Astrocyte of the spinal cord (primary cell): Measurements from ENCODE around the gene RGS3.

ENCODE experiments used
- DNase-seq: peaks from one replicate; pipeline ENCODE4 v3.0.0; 2011; ENCODE audit warnings: low read depth, low spot score
- H3K4me3 ChIP-seq: 2 replicates; pipeline ENCODE4 v1.5.1; 2011; ENCODE audit warnings: low read depth, mild to moderate bottlenecking, low read length, moderate library complexity
- CTCF ChIP-seq: IDR thresholded peaks from 2 replicates; pipeline ENCODE4 v1.5.1; 2012; ENCODE audit warnings: low read depth, mild to moderate bottlenecking, low read length, inconsistent platforms
- in situ Hi-C: cut with HindIII; loops from 2 replicates; pipeline ENCODE4 v1.10.0; 2017; ENCODE audit warnings: low sequenced_read_pairs

RGS3 gene

DNA sequence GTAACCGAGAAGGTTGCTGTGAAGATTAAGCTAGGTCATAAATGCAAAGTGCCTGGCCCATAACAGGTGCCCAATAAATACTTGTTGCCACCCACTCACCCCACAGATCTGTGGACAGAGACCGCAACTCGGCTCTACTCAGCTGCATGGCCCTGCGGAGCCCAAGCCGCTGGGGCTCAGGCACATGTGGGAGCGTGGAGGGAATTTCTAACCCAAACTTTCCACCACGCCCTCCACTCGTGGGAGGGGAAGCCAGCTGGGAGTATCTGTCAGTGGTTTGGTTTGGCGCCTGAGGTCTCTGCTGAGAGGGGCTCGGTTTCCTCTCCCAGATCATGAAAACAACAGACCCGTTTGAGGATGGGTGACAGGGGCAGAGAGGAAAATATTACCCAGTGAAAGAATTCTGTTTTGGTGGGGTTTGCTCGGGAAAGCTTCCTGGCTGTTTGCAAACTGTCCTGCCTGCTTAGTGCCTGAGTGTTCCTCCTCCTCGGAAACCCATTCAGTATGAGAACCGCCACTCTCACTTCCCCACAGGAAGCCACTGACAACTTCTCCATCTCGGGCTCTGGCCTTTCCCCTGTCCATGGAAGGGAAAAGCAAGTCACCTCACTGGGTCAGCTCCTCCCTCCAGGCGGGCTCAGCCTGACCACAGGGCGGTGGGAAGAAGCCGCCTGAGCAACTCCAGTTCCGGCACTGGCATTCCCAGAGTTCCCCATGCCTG, 60.1 kb downstream of the RGS3 start:
- no peak overlapping the region for H3K4me3 ChIP-seq
- TF ChIP-seq CTCF = no peak
- in situ Hi-C loops = no loop called here
- DNase-seq = no peak

DNA sequence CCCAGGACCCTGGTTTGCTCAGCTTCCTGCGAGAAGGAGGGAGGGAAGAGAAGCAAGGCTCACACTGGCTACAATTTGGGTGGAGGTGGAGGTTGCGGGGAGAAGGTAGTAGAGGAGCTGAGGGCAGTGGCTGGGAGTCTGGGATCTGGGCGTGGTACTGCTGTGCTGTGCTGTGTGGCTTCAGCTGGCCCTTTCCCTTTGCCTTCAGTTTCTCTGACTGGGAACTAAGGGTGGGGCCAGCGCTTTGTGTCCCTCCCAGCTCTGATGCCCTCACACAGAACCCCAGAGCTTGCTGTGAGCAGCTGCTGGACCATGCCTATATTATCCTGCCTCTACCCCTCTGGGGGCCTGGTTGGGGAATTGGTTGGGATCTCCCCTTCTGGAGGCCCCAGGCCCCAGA, 60.9 kb downstream of the RGS3 start:
- TF ChIP-seq CTCF = no peak
- no peak for DNase-seq
- in situ Hi-C loops = no loop called here
- no peak overlapping the region for H3K4me3 ChIP-seq

DNA sequence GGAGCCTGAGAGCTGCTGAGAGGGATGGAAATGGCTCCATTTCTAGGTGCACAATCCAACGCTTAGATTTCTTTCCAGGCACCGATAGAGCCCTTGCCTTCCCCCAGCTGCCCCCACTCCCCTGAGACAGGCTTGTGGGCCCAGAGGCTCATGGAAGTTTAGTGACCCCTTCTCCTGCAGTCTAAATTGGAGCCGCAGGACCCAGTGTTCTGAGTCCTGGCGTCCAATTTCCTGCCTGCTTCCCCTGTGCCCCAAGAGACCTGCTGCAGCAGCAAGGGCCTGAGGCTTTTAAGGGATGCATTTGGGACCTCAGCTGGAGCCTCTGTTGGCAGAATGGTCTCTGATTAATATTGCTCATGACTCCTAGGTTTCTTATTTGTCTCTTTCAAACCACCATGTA, 61.7 kb downstream of the RGS3 start:
- no peak overlapping the region for H3K4me3 ChIP-seq
- in situ Hi-C loops = no loop called here
- TF ChIP-seq CTCF = no peak
- no peak for DNase-seq

GRCh38 chr9:113525831-113526230, 62.3 kb downstream of the RGS3 start:
- H3K4me3 ChIP-seq = no peak overlapping the region
- no peak for TF ChIP-seq CTCF
- in situ Hi-C loops = no loop called here
- no peak for DNase-seq

- H3K4me3 ChIP-seq = no peak overlapping the region
- TF ChIP-seq CTCF = no peak
- DNase-seq = no peak
- in situ Hi-C loops = no loop called here
These were observed 62.8 kb downstream of the RGS3 start for GRCh38 chr9:113526231-113526746.

DNA sequence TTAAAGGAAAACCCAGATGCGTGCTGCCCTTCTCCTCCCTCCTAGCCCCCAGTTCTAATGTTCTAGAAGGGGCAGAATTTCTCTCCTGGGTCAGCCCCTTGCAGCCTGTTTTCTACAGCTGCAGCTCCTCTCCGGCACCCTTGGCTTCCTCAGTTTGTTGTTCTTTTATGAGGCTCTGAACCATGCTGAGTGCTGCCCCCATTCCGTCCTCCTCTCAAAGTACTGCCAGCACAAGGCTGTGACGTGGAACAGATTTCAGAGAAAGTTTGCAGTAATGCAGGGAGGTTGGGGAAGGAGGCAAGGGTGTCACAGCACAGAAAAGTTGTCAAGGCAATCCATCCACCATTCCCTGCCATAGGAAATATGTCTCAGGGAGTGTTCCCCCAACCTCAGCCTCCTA, 63.3 kb downstream of the RGS3 start:
- TF ChIP-seq CTCF = no peak
- no peak overlapping the region for H3K4me3 ChIP-seq
- no peak for DNase-seq
- in situ Hi-C loops = no loop called here

- no peak overlapping the region for H3K4me3 ChIP-seq
- DNase-seq = no peak
- TF ChIP-seq CTCF = no peak
- in situ Hi-C loops = no loop called here
These were observed 64.6 kb downstream of the RGS3 start for GRCh38 chr9:113528088-113528487.
